Choroid plexus epithelial cell (primary cell): ENCODE measurements around the gene EIF3K.
A peak's percentile ranks its signal among the peaks of the same experiment; 100 is the strongest.

Experiments
- DNase-seq: peaks from one replicate; pipeline ENCODE4 v3.0.0-alpha.2; 2010; ENCODE audit warnings: low read depth
- H3K4me3 ChIP-seq: 2 replicates; pipeline ENCODE4 v1.5.1; 2011; ENCODE audit warnings: low read depth, mild to moderate bottlenecking, control low read depth, low read length, moderate library complexity
- CTCF ChIP-seq: conservative IDR thresholded peaks from 2 replicates; pipeline ENCODE4 v1.5.1; 2011; ENCODE audit warnings: low read depth, mild to moderate bottlenecking, control low read depth, inconsistent platforms, low read length, moderate library complexity

Gene EIF3K

GRCh38 chr19:38683393-38684077, 64.5 kb downstream of the EIF3K start:
- H3K4me3 ChIP-seq, result no peak overlapping the region
- no peak for TF ChIP-seq CTCF
- peak; percentile 95 for DNase-seq

GRCh38 chr19:38684078-38684861, 65.3 kb downstream of the EIF3K start:
- peak; percentile 90 for DNase-seq

GRCh38 chr19:38684862-38685665, 66.1 kb downstream of the EIF3K start:
- no peak overlapping the region for H3K4me3 ChIP-seq
- DNase-seq, result no peak
- no peak for TF ChIP-seq CTCF

More at GRCh38 chr19:38684078-38684861, 65.3 kb downstream of the EIF3K start:
- no peak overlapping the region for H3K4me3 ChIP-seq
- peak; percentile 15 for TF ChIP-seq CTCF

GRCh38 chr19:38685666-38686529, 66.9 kb downstream of the EIF3K start:
- TF ChIP-seq CTCF, result peak; percentile 75
- DNase-seq, result peak; percentile 79
- no peak overlapping the region for H3K4me3 ChIP-seq

- no peak for DNase-seq
These were observed 67.5 kb downstream of the EIF3K start for GRCh38 chr19:38686530-38686888.

More at GRCh38 chr19:38686530-38686888, 67.5 kb downstream of the EIF3K start:
- H3K4me3 ChIP-seq, result no peak overlapping the region
- no peak for TF ChIP-seq CTCF
